Measurements from ENCODE around the gene MUS81. TPM values are rescaled to one million over a fixed set of nuclear protein-coding genes. Genes with fewer than 3 reads are reported as not detected.

MUS81 gene
- total and polyA plus RNA-seq, 2 donors (not counting 3 experiments of a cell fraction or from before 2014, with no cell fraction given) = 57.9 to 76.9 TPM

DNA sequence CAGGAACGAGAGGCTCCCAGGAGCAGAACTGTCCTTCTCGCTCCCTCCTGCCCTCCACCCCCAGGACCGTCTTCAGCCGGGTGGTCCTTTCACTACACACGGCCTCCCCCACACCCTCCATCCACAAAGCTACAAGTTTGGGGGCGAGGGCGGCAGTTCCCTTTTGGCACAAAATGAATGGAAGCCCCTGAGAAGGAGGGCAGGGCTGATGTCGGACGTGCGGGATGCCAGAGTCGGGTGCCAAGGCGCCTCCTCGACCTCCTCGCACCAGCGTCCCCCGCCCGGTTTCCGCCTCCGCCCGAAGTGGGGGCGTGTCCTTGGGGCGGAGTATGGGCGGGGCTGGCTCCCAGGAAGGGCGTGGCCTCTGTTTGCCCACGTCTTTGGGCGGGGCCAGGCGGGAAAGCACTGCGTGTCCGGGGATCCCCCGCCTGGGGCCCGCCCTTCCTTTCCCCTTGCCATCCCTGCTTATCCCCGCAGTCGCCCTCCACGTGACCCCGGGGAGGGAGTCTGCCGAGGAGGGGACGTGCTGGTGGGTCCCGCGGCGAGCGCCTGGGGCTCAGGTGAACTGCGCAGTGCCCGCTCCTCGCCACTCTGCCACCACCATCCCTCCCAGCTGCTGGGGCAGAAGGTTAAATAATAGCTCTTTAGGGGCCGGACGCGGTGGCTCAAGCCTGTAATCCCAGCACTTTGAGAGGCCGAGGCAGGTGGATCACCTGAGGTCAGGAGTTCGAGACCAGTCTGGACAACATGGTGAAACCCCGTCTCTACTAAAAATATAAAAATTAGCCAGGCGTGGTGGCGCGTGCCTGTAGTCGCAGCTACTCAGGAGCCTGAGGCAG lies 13.3 kb downstream of the MUS81 start:
- Histone ChIP-seq H3K4me2 (ENCODE audit: insufficient read depth, low read length) (peak overlapping the region; percentile 81), H3K27me3 (ENCODE audit: control insufficient read depth in 2 of 2, insufficient read depth in 2 of 2, low read length in 2 of 2) (no peaks in the 10 kb centered on the region), H2AFZ (ENCODE audit: low read depth, low read length) (peak overlapping the region; percentile 62), H4K20me1 (replicated peaks; ENCODE audit: control insufficient read depth, extremely low read depth, insufficient read depth, low read length) (no peaks in the 10 kb centered on the region), H3K9me1 (replicated peaks; ENCODE audit: control insufficient read depth, extremely low read depth, insufficient read depth, low read length) (no peaks in the 10 kb centered on the region), H3K4me1 (ENCODE audit: control insufficient read depth, extremely low read depth, insufficient read depth, low read length) (peaks cover 17% of the 10 kb centered on the region), H3K36me3 (ENCODE audit: control insufficient read depth in 2 of 2, extremely low read depth in 1 of 2, insufficient read depth in 2 of 2, low read length in 2 of 2) (peaks cover 0 to 6% of the 10 kb centered on the region in 2 experiments), H3K4me3 (replicated peaks in 1 of 3; ENCODE audit: insufficient read depth in 1 of 3, low read depth in 1 of 3, low read length in 3 of 3) (peak overlapping the region; percentile 42 to 47 (median 43)), H3K9ac (replicated peaks; ENCODE audit: extremely low read depth, insufficient read depth, low read length) (peak overlapping the region; percentile 49), H3K27ac (ENCODE audit: insufficient read depth, low read depth, low read length) (peak overlapping the region; percentile 30), H3K9me3 (replicated peaks; ENCODE audit: control insufficient read depth, insufficient read depth, low read length) (no peaks in the 10 kb centered on the region), H3K79me2 (ENCODE audit: control insufficient read depth, insufficient read depth, low read length) (peaks cover 2% of the 10 kb centered on the region)
- POLR2A ChIA-PET = no interaction called here
- peak; percentile 95 for FAIRE-seq
- BruUV-seq (replicated peaks) = no TSS peak
- intact Hi-C loops (cut with micrococcal nuclease) (loop anchor here (2.0 kb wide), 1 partner anchor 15 kb away; the partner anchor contains the start of gene FIBP), dilution Hi-C loops (cut with MboI; ENCODE audit: extremely low pct_ligation_motif_present, low sequenced_read_pairs) (no loop called here)
- peak; percentile 83 for DNase-seq (ENCODE audit: low read depth, low spot score)
- peak; percentile 76 for TF ChIP-seq POLR2A (IDR thresholded peaks at IDR 0.05; ENCODE audit: low read depth, low read length)
- TF ChIP-seq, protein P1, sequence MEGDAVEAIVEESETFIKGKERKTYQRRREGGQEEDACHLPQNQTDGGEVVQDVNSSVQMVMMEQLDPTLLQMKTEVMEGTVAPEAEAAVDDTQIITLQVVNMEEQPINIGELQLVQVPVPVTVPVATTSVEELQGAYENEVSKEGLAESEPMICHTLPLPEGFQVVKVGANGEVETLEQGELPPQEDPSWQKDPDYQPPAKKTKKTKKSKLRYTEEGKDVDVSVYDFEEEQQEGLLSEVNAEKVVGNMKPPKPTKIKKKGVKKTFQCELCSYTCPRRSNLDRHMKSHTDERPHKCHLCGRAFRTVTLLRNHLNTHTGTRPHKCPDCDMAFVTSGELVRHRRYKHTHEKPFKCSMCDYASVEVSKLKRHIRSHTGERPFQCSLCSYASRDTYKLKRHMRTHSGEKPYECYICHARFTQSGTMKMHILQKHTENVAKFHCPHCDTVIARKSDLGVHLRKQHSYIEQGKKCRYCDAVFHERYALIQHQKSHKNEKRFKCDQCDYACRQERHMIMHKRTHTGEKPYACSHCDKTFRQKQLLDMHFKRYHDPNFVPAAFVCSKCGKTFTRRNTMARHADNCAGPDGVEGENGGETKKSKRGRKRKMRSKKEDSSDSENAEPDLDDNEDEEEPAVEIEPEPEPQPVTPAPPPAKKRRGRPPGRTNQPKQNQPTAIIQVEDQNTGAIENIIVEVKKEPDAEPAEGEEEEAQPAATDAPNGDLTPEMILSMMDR (IDR thresholded peaks at IDR 0.05; ENCODE audit: extremely low read depth in 1 of 2, insufficient read depth in 1 of 2, low read depth in 1 of 2, low read length in 2 of 2) = no peak
- no peak for TF ChIP-seq MYC (IDR thresholded peaks at IDR 0.05; ENCODE audit: low read depth, low read length)
- peak; percentile 37 for TF ChIP-seq MAX (IDR thresholded peaks at IDR 0.05; ENCODE audit: insufficient read depth, insufficient read length)
- TF ChIP-seq FOS (IDR thresholded peaks at IDR 0.05; ENCODE audit: borderline replicate concordance, insufficient read depth, low read length) = no peak
- no peak for TF ChIP-seq GATA2 (IDR thresholded peaks at IDR 0.05; ENCODE audit: insufficient read depth, insufficient read length, low read depth, low read length)
- no peak for TF ChIP-seq JUN (IDR thresholded peaks at IDR 0.05; ENCODE audit: borderline replicate concordance, insufficient read depth, insufficient read length, low read depth)
- TF ChIP-seq EZH2 (IDR thresholded peaks at IDR 0.05; ENCODE audit: borderline replicate concordance, low read depth, low read length, severe bottlenecking) = no peak
- peak; percentile 77 for TF ChIP-seq POLR2AphosphoS5 (IDR thresholded peaks at IDR 0.05; ENCODE audit: insufficient read depth, low read depth, low read length)
- CTCF ChIA-PET = interaction anchor here (0.6 to 7.1 kb wide), 4 partner anchors 11 to 149 kb away, joined by 3 to 73 read pairs (median 12); partner anchors contain the start of genes CFL1, FIBP and MUS81

Measured in endothelial cell of umbilical vein (primary cell).